HCT116 (cell line): ENCODE measurements around the gene FMN2. TPM values are rescaled to one million over a fixed set of nuclear protein-coding genes. Genes with fewer than 3 reads are reported as not detected.

Experiments
- ATAC-seq: fragments of 200-7000 bp; cut with Tn5 transposase; 2 replicates; pipeline ENCODE4 v1.9.1; 2020; ENCODE audit warnings: mild to moderate bottlenecking, moderate library complexity
- BruUV-seq: library from RNA; stranded (reverse); fragments of 400-500 nt; replicated peaks from 2 replicates; lab custom pipeline; 2021; lab: Mats Ljungman, UMichigan
- CTCF ChIA-PET: fragments of 300-600 bp; sonication (Branson Sonifier 250); formaldehyde crosslinking; loops from one replicate; lab custom pipeline; 2021; ENCODE audit warnings: antibody characterized with exemption; lab: Charles Lee
- POLR2A ChIA-PET: fragments of 300-600, 350-600 bp; sonication (Branson Sonifier 250); formaldehyde crosslinking; loops from one replicate; lab custom pipeline; 2021; ENCODE audit warnings: antibody characterized with exemption; lab: Charles Lee
- RAD21 ChIA-PET, 2 experiments: fragments of 300-600 bp; sonication (Branson Sonifier 250); formaldehyde crosslinking; loops; one replicate each; lab custom pipeline; 2023; ENCODE audit warnings: low total read pairs in 2 of 2; ENCODE audit not compliant: uncharacterized antibody in 2 of 2, unreplicated experiment in 2 of 2, low non-redundant PET in 1 of 2; lab: Charles Lee
- DNase-seq: peaks from one replicate; pipeline ENCODE4 v3.0.0-alpha.2; 2010; ENCODE audit warnings: low read depth, low spot score
- H2AFZ ChIP-seq: fragments of 200-600 bp; shearing (Covaris generic), sonication (generic); 2 replicates; pipeline ENCODE4 v1.6.1; 2017; ENCODE audit warnings: low read depth, mixed run types, mixed read lengths, antibody characterized with exemption, low read length; ENCODE audit not compliant: poor library complexity, severe bottlenecking
- H3K27ac ChIP-seq: 2 replicates; pipeline ENCODE4 v1.5.1; 2012; ENCODE audit warnings: low read depth, low read length
- H3K27me3 ChIP-seq: fragments of 200-600 bp; sonication (generic); 2 replicates; pipeline ENCODE4 v1.6.1; 2016; ENCODE audit warnings: mixed run types, low read length, mixed read lengths; ENCODE audit not compliant: insufficient read depth
- H3K36me3 ChIP-seq, 2 experiments: fragments of 200-500 bp in 1 of 2; fragments of 200-600 bp in 1 of 2; sonication (Bioruptor generic) in 1 of 2; sonication (generic) in 1 of 2; 2 replicates each; pipeline versions ENCODE4 v1.5.1 to v1.6.1; 2014 to 2016; ENCODE audit warnings: low read length in 2 of 2, inconsistent platforms in 1 of 2, mixed read lengths in 1 of 2, mixed run types in 1 of 2; ENCODE audit not compliant: insufficient read depth in 2 of 2, control insufficient read depth in 1 of 2
- H3K4me1 ChIP-seq, 2 experiments: fragments of 200-600 bp in 1 of 2; sonication (generic) in 1 of 2; 2 replicates each; pipeline versions ENCODE4 v1.5.1 to v1.6.1; 2012 to 2017; ENCODE audit warnings: low read length in 2 of 2, inconsistent platforms in 1 of 2, mild to moderate bottlenecking in 1 of 2, mixed read lengths in 1 of 2, mixed run types in 1 of 2, moderate library complexity in 1 of 2; ENCODE audit not compliant: insufficient read depth in 2 of 2, control insufficient read depth in 1 of 2
- H3K4me2 ChIP-seq: fragments of 200-600 bp; sonication (generic); 2 replicates; pipeline ENCODE4 v1.6.1; 2017; ENCODE audit warnings: mixed run types, low read length, mixed read lengths
- H3K4me3 ChIP-seq, 2 experiments: fragments of 200-600 bp in 1 of 2; sonication (generic) in 1 of 2; replicated peaks in 1 of 2; 2 replicates each; pipeline ENCODE4 v1.5.1; 2011 to 2016; ENCODE audit warnings: low read length in 2 of 2, control low read depth in 1 of 2, low read depth in 1 of 2, mild to moderate bottlenecking in 1 of 2, mixed read lengths in 1 of 2, mixed run types in 1 of 2
- H3K79me2 ChIP-seq: fragments of 200-600 bp; sonication (generic); 2 replicates; pipeline ENCODE4 v1.6.1; 2017; ENCODE audit warnings: mild to moderate bottlenecking, mixed run types, low read length, moderate library complexity, mixed read lengths; ENCODE audit not compliant: insufficient read depth
- H3K9ac ChIP-seq: fragments of 200-600 bp; sonication (generic); 2 replicates; pipeline ENCODE4 v1.6.1; 2016; ENCODE audit warnings: low read length, mixed read lengths
- H3K9me2 ChIP-seq: fragments of 200-600 bp; sonication (generic), shearing (Covaris generic); 2 replicates; pipeline ENCODE4 v1.6.1; 2017; ENCODE audit warnings: mixed run types, mild to moderate bottlenecking, moderate library complexity; ENCODE audit not compliant: insufficient read depth
- H3K9me3 ChIP-seq, 2 experiments: fragments of 200-500 bp in 1 of 2; fragments of 200-600 bp in 1 of 2; sonication (Bioruptor generic) in 1 of 2; sonication (generic) in 1 of 2; 2 replicates each; pipeline ENCODE4 v1.6.1; 2014 to 2017; ENCODE audit warnings: low read length in 2 of 2, mixed read lengths in 2 of 2, inconsistent platforms in 1 of 2, low read depth in 1 of 2, mild to moderate bottlenecking in 1 of 2, mixed run types in 1 of 2, moderate library complexity in 1 of 2; ENCODE audit not compliant: control insufficient read depth in 1 of 2, insufficient read depth in 1 of 2
- H4K20me1 ChIP-seq: fragments of 200-600 bp; sonication (generic), shearing (Covaris generic); 2 replicates; pipeline ENCODE4 v1.6.1; 2017; ENCODE audit warnings: mixed run types, mild to moderate bottlenecking, moderate library complexity; ENCODE audit not compliant: insufficient read depth
- ATF3 ChIP-seq: IDR thresholded peaks from 2 replicates; pipeline ENCODE4 v1.6.1; 2012
- CBX3 ChIP-seq: IDR thresholded peaks from 2 replicates; pipeline ENCODE4 v1.6.1; 2012; ENCODE audit warnings: low read depth
- CTCF ChIP-seq, 3 experiments: fragments of 200-600 bp in 1 of 3; sonication (generic) in 1 of 3; IDR thresholded peaks in 2 of 3; conservative IDR thresholded peaks in 1 of 3; 2 replicates each; pipeline ENCODE4 v1.5.1; 2012 to 2017; ENCODE audit warnings: low read depth in 2 of 3, low read length in 2 of 3, antibody characterized with exemption in 1 of 3, borderline replicate concordance in 1 of 3, control low read depth in 1 of 3, mild to moderate bottlenecking in 1 of 3, mixed read lengths in 1 of 3, mixed run types in 1 of 3, moderate library complexity in 1 of 3; ENCODE audit not compliant: insufficient read depth in 1 of 3
- ELF1 ChIP-seq: IDR thresholded peaks from 2 replicates; pipeline ENCODE4 v1.6.1; 2012; ENCODE audit warnings: low read depth, borderline replicate concordance
- EZH2 ChIP-seq: fragments of 200-600 bp; sonication (generic); IDR thresholded peaks from 2 replicates; pipeline ENCODE4 v1.6.1; 2017; ENCODE audit warnings: antibody characterized with exemption, mixed run types
- FOSL1 ChIP-seq: IDR thresholded peaks from 2 replicates; pipeline ENCODE4 v1.6.1; 2012; ENCODE audit warnings: low read depth
- JUND ChIP-seq: IDR thresholded peaks from 2 replicates; pipeline ENCODE4 v1.6.1; 2012
- MAX ChIP-seq: IDR thresholded peaks from 2 replicates; pipeline ENCODE4 v1.6.1; 2012
- POLR2A ChIP-seq: IDR thresholded peaks from 2 replicates; pipeline ENCODE4 v1.7.0; 2011; ENCODE audit warnings: borderline replicate concordance; ENCODE audit not compliant: insufficient read depth, insufficient read length; ENCODE audit errors: extremely low read depth
- POLR2AphosphoS5 ChIP-seq: IDR thresholded peaks from 2 replicates; pipeline ENCODE4 v1.6.1; 2011; ENCODE audit warnings: mild to moderate bottlenecking, low read depth, low read length, moderate library complexity
- RAD21 ChIP-seq: IDR thresholded peaks from 2 replicates; pipeline ENCODE4 v1.6.1; 2012; ENCODE audit warnings: low read depth, mild to moderate bottlenecking
- REST ChIP-seq: IDR thresholded peaks from 2 replicates; pipeline ENCODE4 v1.6.1; 2012; ENCODE audit warnings: low read depth
- SIN3A ChIP-seq: IDR thresholded peaks from 2 replicates; pipeline ENCODE4 v1.6.1; 2012; ENCODE audit warnings: low read depth
- SRF ChIP-seq: IDR thresholded peaks from 2 replicates; pipeline ENCODE4 v1.6.1; 2012; ENCODE audit warnings: low read depth
- YY1 ChIP-seq: IDR thresholded peaks from 2 replicates; pipeline ENCODE4 v1.6.1; 2011; ENCODE audit warnings: low read length, low read depth, moderate library complexity, mild to moderate bottlenecking; ENCODE audit not compliant: insufficient replicate concordance; ENCODE audit errors: extremely low read depth
- ZBTB33 ChIP-seq: IDR thresholded peaks from 2 replicates; pipeline ENCODE4 v1.6.1; 2011; ENCODE audit warnings: mild to moderate bottlenecking, low read length, moderate library complexity; ENCODE audit not compliant: insufficient replicate concordance; ENCODE audit errors: extremely low read depth
- ZNF274 ChIP-seq: fragments of 200-500 bp; sonication (Bioruptor generic); IDR thresholded peaks from 2 replicates; pipeline ENCODE4 v1.6.1; 2014; ENCODE audit warnings: mild to moderate bottlenecking, low read depth, low read length, inconsistent platforms
- intact Hi-C: fragments of 100-400 bp; cut with micrococcal nuclease; formaldehyde crosslinking; loops from 2 replicates; pipeline ENCODE4 v1.10.0; 2022
- total RNA-seq: library from RNA; stranded (reverse); gene quantifications from one replicate; pipeline ENCODE4 v1.2.1, GENCODE V29; 2021; ENCODE audit not compliant: unreplicated experiment

FMN2 gene
- total RNA-seq, 1 experiment from 2014 or later, result not detected

- H3K4me2 ChIP-seq, result no peak overlapping the region
- no peaks in the 10 kb centered on the region for H4K20me1 ChIP-seq
- no peaks in the 10 kb centered on the region for H3K36me3 ChIP-seq
- no peak overlapping the region for H3K4me3 ChIP-seq
- ChIA-PET CTCF (no interaction called here), RAD21 (no interaction called here), POLR2A (no interaction called here)
- no peaks in the 10 kb centered on the region for H3K79me2 ChIP-seq
- no peak overlapping the region for H3K9ac ChIP-seq
- intact Hi-C loops, result no loop called here
- DNase-seq, result no peak
- H3K9me2 ChIP-seq, result no peaks in the 10 kb centered on the region
- no peaks in the 10 kb centered on the region for H3K27me3 ChIP-seq
- no peak overlapping the region for H2AFZ ChIP-seq
- TF ChIP-seq ATF3 (no peak), JUND (no peak), YY1 (no peak), MAX (no peak), CBX3 (no peak), ZNF274 (no peak), CTCF (IDR thresholded peaks at IDR 0.05 in 2 of 3, conservative IDR thresholded peaks at IDR 0.05 in 1 of 3; ENCODE audit: borderline replicate concordance in 1 of 3, insufficient read depth in 1 of 3, low read depth in 2 of 3, low read length in 2 of 3) (no peak; a peak in 1 of 6 replicates), FOSL1 (no peak), RAD21 (no peak), EZH2 (no peak), POLR2A (no peak), ZBTB33 (no peak), ELF1 (no peak), SRF (no peak), SIN3A (no peak), POLR2AphosphoS5 (no peak), REST (no peak)
- ATAC-seq, result no peak
- BruUV-seq, result no TSS peak
- H3K27ac ChIP-seq, result no peak overlapping the region
- H3K4me1 ChIP-seq, result no peaks in the 10 kb centered on the region
- H3K9me3 ChIP-seq, result peaks cover 8 to 13% of the 10 kb centered on the region in 2 experiments; a peak in 2 of 4 replicates
These were observed 77.5 kb downstream of the FMN2 start for GRCh38 chr1:240169188-240169587.
